HL-60/S4 treated with phorbol 12-myristate 13-acetate at 8.2 ng/mL for 4 days and 3 days (cell line): ENCODE results near the gene COL26A1.

Source experiments
- in situ Hi-C: fragments of 300-500 bp; cut with MboI; formaldehyde crosslinking; loops from 2 replicates; pipeline ENCODE4 v1.15.0; 2022; ENCODE audit warnings: low sequenced_read_pairs

The COL26A1 gene

GRCh38 chr7:101545441-101546190 is 182.9 kb downstream of the COL26A1 start:
- in situ Hi-C loops, result loop anchor here (10.0 to 25.0 kb wide), 2 partner anchors 719 to 842 kb away; partner anchors contain the start of gene PRKRIP1

GRCh38 chr7:101546308-101546936 is 183.7 kb downstream of the COL26A1 start:
- in situ Hi-C loops, result loop anchor here (10.0 to 25.0 kb wide), 2 partner anchors 718 to 841 kb away; partner anchors contain the start of gene PRKRIP1

- in situ Hi-C loops, result loop anchor here (10.0 to 25.0 kb wide), 2 partner anchors 718 to 840 kb away; partner anchors contain the start of gene PRKRIP1
Measured at GRCh38 chr7:101547022-101547915, 184.6 kb downstream of the COL26A1 start.

- in situ Hi-C loops, result loop anchor here (10.0 to 25.0 kb wide), 2 partner anchors 717 to 839 kb away; partner anchors contain the start of gene PRKRIP1
Measured at GRCh38 chr7:101547916-101548661, 185.4 kb downstream of the COL26A1 start.

- in situ Hi-C loops, result loop anchor here (10.0 to 25.0 kb wide), 2 partner anchors 715 to 838 kb away; partner anchors contain the start of gene PRKRIP1
Measured at GRCh38 chr7:101549734-101550133, 187.1 kb downstream of the COL26A1 start.

GRCh38 chr7:101550641-101551541 is 188.2 kb downstream of the COL26A1 start:
- in situ Hi-C loops, result no loop called here

- in situ Hi-C loops, result no loop called here
Measured at GRCh38 chr7:101553018-101553770, 190.5 kb downstream of the COL26A1 start.

- in situ Hi-C loops, result no loop called here
Measured at GRCh38 chr7:101553771-101554445, 191.2 kb downstream of the COL26A1 start.

GRCh38 chr7:101554584-101555268 is 192.1 kb downstream of the COL26A1 start:
- in situ Hi-C loops, result no loop called here

- in situ Hi-C loops, result no loop called here
Measured at GRCh38 chr7:101555269-101555920, 192.7 kb downstream of the COL26A1 start.

GRCh38 chr7:101555921-101556275 is 193.2 kb downstream of the COL26A1 start:
- in situ Hi-C loops, result no loop called here

- in situ Hi-C loops, result no loop called here
Measured at GRCh38 chr7:101556453-101556968, 193.8 kb downstream of the COL26A1 start.

GRCh38 chr7:101557421-101557820 is 194.7 kb downstream of the COL26A1 start:
- in situ Hi-C loops, result no loop called here

GRCh38 chr7:101557978-101558741 is 195.5 kb downstream of the COL26A1 start:
- in situ Hi-C loops, result no loop called here

GRCh38 chr7:101558742-101559325 is 196.2 kb downstream of the COL26A1 start:
- in situ Hi-C loops, result no loop called here

GRCh38 chr7:101559586-101559985 is 196.9 kb downstream of the COL26A1 start:
- in situ Hi-C loops, result no loop called here
